ENCODE results near the gene CDYL.

The CDYL gene

DNA sequence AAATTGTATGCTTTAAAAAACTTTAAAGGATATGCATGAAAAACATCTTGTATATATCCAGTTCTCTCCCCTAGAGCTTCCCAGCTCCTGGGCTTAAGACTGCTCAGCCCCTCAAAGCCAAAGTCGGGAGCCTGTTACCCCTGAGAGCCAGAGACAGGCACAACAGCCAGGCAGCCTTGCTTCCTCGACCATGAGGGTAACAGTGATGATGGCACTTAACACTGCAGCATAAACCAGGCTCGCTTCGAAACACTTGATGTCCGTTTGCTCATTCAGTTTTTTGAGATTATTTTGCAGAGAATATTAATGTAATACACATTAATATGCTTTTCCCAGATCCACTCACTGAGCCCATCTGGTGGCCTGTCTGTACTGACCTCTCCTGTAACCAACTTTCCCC is 180.4 kb downstream of the CDYL start:
- H3K27ac ChIP-seq (ENCODE audit: low read depth, low read length): no peak overlapping the region
- H3K4me3 ChIP-seq (ENCODE audit: low read length): no peak overlapping the region
- H3K9me3 ChIP-seq (ENCODE audit: insufficient read depth, low read depth, low read length): no peaks in the 10 kb centered on the region
- H3K36me3 ChIP-seq (ENCODE audit: insufficient read depth, low read length): peaks cover 40% of the 10 kb centered on the region
- H3K4me1 ChIP-seq (ENCODE audit: insufficient read depth, low read length): peaks cover 6% of the 10 kb centered on the region
- 81% methylated on average over 5 of the region's 5 CpGs for WGBS
- H3K9ac ChIP-seq (ENCODE audit: low read depth, low read length): no peak overlapping the region
- no peaks in the 10 kb centered on the region for H3K27me3 ChIP-seq (ENCODE audit: insufficient read depth, low read length)

DNA sequence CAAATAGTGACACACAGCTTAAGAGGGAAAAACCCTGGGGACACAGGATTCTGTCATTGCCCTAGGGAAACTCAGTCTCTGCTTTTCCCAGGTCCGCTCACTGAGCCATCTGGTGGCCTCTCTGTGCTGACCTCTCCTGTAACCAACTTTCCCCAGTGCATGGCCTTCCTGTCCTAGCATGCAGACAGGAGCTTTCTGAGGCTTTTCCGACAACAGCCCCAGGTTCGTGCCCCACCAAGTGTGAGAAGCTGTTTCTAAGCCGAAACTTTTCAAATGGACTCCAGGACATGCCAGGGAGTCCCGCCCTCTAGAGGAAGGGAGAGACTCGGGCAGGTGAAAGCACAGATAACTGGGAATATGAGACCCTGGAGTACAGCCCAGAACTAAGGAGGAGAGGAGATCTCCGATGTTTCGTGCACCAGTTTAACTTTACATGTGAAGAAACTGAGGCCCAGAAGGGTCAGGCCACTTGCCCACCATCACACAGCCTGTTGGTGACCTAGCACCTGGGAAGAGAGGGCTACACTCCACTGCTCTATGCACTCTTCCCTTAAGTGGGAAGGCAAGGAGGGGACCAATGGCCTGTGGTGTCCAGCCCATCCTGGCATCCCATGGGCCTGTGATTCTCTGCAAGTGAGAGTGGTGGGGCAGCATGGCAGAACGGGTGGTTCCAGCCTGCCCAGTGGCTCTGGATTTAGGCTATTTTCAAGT is 181.5 kb downstream of the CDYL start:
- H3K27me3 ChIP-seq (ENCODE audit: insufficient read depth, low read length): no peaks in the 10 kb centered on the region
- peaks cover 30% of the 10 kb centered on the region for H3K36me3 ChIP-seq (ENCODE audit: insufficient read depth, low read length)
- H3K9ac ChIP-seq (ENCODE audit: low read depth, low read length): no peak overlapping the region
- H3K4me1 ChIP-seq (ENCODE audit: insufficient read depth, low read length): peaks cover 6% of the 10 kb centered on the region
- H3K27ac ChIP-seq (ENCODE audit: low read depth, low read length): no peak overlapping the region
- no peak overlapping the region for H3K4me3 ChIP-seq (ENCODE audit: low read length)
- WGBS: 80% methylated on average over 9 of the region's 9 CpGs
- no peaks in the 10 kb centered on the region for H3K9me3 ChIP-seq (ENCODE audit: insufficient read depth, low read depth, low read length)

DNA sequence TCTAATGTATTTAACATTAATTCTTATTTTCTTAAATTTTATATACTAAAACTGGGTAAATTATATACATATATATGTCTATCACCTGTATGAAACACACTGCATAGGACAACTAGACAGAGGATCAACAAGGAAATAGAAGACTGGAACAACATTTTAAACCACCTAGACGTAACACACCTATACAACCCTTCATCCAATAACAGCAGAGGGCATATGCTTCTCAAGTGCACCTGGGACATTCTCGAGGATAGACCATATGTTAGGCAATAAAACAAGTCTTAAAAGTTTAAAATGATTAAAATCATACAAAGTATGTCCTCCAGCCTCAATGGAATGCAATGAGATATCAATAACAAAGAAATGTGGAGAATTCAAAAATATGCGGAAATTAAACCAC is 182.4 kb downstream of the CDYL start:
- peaks cover 6% of the 10 kb centered on the region for H3K4me1 ChIP-seq (ENCODE audit: insufficient read depth, low read length)
- H3K9ac ChIP-seq (ENCODE audit: low read depth, low read length): no peak overlapping the region
- no peak overlapping the region for H3K27ac ChIP-seq (ENCODE audit: low read depth, low read length)
- peaks cover 25% of the 10 kb centered on the region for H3K36me3 ChIP-seq (ENCODE audit: insufficient read depth, low read length)
- no peaks in the 10 kb centered on the region for H3K27me3 ChIP-seq (ENCODE audit: insufficient read depth, low read length)
- 90% methylated on average over 2 of the region's 3 CpGs for WGBS
- no peaks in the 10 kb centered on the region for H3K9me3 ChIP-seq (ENCODE audit: insufficient read depth, low read depth, low read length)
- no peak overlapping the region for H3K4me3 ChIP-seq (ENCODE audit: low read length)

DNA sequence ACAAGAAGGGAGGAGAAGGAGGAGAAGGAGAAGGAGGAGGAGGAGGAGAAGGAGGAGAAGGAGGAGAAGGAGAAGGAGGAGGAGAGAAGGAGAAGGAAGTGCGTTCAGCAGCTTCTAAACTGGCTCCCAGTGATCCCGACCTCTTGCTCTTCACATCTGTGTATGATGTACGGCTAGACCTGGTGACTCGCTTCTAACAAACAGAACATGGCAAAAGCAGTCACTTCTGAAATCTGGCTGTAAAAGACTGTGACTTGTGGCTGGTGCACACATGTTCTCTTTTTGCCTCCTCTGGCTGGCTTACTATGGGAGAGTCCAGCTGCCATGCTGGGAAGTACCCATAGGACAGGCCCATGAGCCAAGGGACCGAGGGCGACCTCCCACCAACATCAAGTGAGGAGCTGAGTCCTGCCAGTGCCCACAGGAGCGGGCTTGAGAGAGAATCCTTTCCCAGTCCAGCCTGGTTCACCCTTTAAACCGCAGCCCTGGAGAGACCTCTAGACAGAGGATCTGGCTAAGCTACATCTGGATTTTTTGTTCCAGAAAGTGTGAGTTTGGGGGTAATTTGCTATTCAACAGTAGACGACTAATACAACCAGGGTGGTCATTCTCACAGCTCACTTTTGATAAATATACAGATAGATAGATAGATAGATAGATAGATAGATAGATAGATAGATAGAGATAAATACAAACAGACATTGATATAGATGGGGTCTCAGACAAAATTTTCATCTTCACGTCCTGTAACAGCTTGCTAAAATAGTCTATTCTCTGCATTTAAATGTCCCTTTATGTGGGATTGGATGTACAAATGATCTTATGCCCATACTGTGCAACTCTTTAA is 185.3 kb downstream of the CDYL start:
- Histone ChIP-seq H3K4me3 (ENCODE audit: low read length) (no peak overlapping the region), H3K9me3 (ENCODE audit: insufficient read depth, low read depth, low read length) (no peaks in the 10 kb centered on the region), H3K36me3 (ENCODE audit: insufficient read depth, low read length) (no peaks in the 10 kb centered on the region), H3K27me3 (ENCODE audit: insufficient read depth, low read length) (no peaks in the 10 kb centered on the region), H3K4me1 (ENCODE audit: insufficient read depth, low read length) (peaks cover 13% of the 10 kb centered on the region), H3K27ac (ENCODE audit: low read depth, low read length) (no peak overlapping the region), H3K9ac (ENCODE audit: low read depth, low read length) (no peak overlapping the region)
- 94% methylated on average over 10 of the region's 10 CpGs for WGBS

DNA sequence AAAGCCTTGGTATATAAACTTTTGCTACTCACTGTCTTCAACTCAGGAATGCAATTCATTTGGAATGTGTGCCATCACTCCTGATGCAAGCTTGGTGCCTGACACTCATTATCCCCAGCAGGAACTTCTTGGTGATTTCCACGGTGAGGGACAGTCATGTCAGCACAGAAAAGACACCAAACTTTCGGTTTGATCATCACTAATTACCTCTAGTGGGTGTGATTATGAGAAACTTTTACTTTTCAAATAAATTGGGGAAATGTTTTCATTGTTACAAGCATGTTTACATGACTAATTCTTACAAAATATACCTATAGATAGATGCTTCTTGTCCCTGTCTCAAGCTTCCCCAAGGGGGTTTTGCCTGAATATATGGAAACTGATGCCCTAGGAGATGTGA is 186.7 kb downstream of the CDYL start:
- no peak overlapping the region for H3K27ac ChIP-seq (ENCODE audit: low read depth, low read length)
- no peaks in the 10 kb centered on the region for H3K36me3 ChIP-seq (ENCODE audit: insufficient read depth, low read length)
- no peak overlapping the region for H3K9ac ChIP-seq (ENCODE audit: low read depth, low read length)
- H3K4me3 ChIP-seq (ENCODE audit: low read length): no peak overlapping the region
- no peaks in the 10 kb centered on the region for H3K9me3 ChIP-seq (ENCODE audit: insufficient read depth, low read depth, low read length)
- H3K4me1 ChIP-seq (ENCODE audit: insufficient read depth, low read length): peaks cover 13% of the 10 kb centered on the region
- H3K27me3 ChIP-seq (ENCODE audit: insufficient read depth, low read length): no peaks in the 10 kb centered on the region
- 75% methylated on average over 1 of the region's 2 CpGs for whole genome bisulfite sequencing

DNA sequence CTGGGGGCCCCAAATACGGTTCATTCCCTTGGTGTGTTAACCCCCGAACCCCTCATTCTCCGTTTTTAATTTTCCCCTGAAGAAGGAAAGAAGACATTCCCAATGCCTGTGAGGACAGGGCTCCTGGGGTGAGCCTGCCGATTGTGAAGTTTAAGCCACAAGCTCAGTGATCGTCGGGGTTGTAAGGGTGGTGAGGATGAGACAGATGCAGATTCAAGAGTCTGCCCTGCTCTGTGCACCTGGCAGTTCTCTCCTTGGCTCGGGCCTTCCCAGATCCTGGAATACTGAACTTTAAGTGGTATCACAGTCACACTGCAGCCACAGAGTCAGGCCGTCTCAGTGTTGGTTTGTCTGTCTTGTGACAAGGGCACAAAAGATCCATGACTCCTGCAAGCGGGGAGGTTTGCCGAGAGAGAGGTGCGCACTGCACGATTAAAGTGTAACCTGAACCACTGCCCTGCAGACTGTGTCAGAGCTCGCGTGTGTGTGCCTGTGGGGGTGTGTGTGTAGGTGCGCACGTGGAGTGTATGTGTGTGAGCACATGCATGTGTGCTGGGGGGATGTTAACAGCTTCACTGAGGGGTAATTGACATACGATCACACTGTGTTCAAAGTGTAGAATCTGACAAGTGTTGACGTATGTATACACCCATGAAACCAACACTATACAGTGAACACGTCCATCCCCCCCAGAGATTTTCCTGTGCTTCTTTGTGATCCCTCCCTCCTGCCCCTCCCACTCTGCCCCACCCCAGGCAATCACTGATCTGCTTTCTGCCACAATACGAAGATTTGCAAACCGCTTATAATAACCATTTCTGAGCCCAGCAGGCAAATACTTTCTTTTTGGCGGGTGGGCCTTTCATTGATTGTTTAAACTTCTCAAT is 188.7 kb downstream of the CDYL start:
- H3K27me3 ChIP-seq (ENCODE audit: insufficient read depth, low read length): no peaks in the 10 kb centered on the region
- no peak overlapping the region for H3K27ac ChIP-seq (ENCODE audit: low read depth, low read length)
- no peak overlapping the region for H3K4me3 ChIP-seq (ENCODE audit: low read length)
- WGBS: 84% methylated on average over 22 of the region's 22 CpGs
- H3K9me3 ChIP-seq (ENCODE audit: insufficient read depth, low read depth, low read length): no peaks in the 10 kb centered on the region
- no peaks in the 10 kb centered on the region for H3K36me3 ChIP-seq (ENCODE audit: insufficient read depth, low read length)
- H3K9ac ChIP-seq (ENCODE audit: low read depth, low read length): no peak overlapping the region
- peaks cover 7% of the 10 kb centered on the region; the same call in 1 of the 2 replicates for H3K4me1 ChIP-seq (ENCODE audit: insufficient read depth, low read length)

DNA sequence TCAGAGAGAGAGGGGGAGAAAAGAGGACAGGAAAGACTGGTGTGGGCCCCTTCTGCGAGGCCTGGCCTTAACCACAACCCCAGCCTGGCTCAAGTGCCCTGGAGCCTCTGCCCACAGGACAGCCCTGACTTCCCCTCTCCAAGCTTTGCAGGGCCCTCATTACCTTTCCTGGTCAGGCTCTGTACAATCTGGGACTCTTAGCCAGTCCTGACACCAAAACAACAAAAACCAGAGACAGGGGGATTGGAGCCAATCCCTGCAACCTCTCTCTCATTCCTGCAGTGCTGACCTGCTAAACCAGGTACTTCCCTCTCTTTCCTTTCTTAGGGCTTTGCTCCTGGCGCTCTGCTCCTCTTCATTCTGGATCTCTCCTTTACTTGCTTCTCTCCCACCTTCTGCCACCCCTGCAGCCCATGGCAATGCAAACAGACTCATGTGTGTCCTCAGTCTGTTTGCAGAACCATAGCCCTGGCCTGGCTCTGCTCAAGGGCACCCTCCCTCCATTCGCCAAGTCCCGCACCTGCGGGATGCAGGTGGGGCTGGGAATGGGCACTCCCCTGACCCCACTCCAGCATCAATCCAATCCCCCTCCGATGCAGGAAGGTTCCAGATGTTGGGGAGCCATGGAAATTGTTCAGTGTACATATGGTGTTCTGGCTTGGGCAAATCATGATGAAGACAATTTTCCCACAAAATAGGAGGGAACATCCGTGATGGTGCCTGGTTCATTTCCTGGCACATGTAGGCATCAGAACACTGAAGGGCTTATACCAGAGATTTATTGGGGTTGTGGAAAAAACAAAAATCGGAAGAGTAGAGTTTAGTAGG is 189.6 kb downstream of the CDYL start:
- Histone ChIP-seq H3K4me1 (ENCODE audit: insufficient read depth, low read length) (peaks cover 7% of the 10 kb centered on the region; the same call in 1 of the 2 replicates), H3K9me3 (ENCODE audit: insufficient read depth, low read depth, low read length) (no peaks in the 10 kb centered on the region), H3K36me3 (ENCODE audit: insufficient read depth, low read length) (no peaks in the 10 kb centered on the region), H3K9ac (ENCODE audit: low read depth, low read length) (no peak overlapping the region), H3K4me3 (ENCODE audit: low read length) (no peak overlapping the region), H3K27ac (ENCODE audit: low read depth, low read length) (no peak overlapping the region), H3K27me3 (ENCODE audit: insufficient read depth, low read length) (no peaks in the 10 kb centered on the region)
- WGBS: 91% methylated on average over 8 of the region's 8 CpGs

DNA sequence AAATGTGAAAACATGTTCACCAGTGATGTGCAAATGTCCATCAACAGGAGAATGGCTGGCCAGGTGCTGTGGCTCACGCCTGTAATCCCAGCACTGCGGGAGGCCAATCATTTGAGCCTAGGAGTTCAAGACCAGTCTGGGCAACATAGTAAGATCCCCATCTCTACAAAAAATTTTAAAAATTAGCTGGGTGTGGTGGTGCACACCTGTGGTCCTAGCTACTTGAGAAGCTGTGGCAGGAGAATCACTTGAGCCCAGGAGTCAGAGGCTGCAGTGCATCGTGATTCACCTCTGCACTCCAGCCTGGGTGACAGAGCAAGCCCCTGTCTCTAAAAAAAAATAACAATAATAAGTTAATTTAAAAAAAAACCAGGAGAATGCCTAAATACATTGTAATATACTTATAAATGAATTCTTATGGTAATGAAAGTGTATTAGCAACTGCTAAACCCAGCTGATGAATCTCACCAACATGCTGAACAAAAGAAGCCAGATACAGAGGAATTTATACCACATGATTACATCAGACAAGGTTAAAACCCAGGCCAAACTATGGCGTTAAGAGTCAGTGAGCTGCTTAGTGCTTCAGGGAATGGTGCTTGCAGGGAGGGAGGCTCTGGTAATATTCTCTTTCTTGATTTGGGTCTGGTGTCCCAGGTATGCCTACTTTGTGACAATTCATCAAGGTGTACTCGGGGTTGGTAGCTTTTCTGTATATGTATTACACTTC is 191.3 kb downstream of the CDYL start:
- Histone ChIP-seq H3K4me3 (ENCODE audit: low read length) (no peak overlapping the region), H3K9me3 (ENCODE audit: insufficient read depth, low read depth, low read length) (no peaks in the 10 kb centered on the region), H3K9ac (ENCODE audit: low read depth, low read length) (no peak overlapping the region), H3K36me3 (ENCODE audit: insufficient read depth, low read length) (no peaks in the 10 kb centered on the region), H3K4me1 (ENCODE audit: insufficient read depth, low read length) (peaks cover 7% of the 10 kb centered on the region; the same call in 1 of the 2 replicates), H3K27ac (ENCODE audit: low read depth, low read length) (no peak overlapping the region), H3K27me3 (ENCODE audit: insufficient read depth, low read length) (no peaks in the 10 kb centered on the region)
- WGBS: 94% methylated on average over 4 of the region's 5 CpGs

DNA sequence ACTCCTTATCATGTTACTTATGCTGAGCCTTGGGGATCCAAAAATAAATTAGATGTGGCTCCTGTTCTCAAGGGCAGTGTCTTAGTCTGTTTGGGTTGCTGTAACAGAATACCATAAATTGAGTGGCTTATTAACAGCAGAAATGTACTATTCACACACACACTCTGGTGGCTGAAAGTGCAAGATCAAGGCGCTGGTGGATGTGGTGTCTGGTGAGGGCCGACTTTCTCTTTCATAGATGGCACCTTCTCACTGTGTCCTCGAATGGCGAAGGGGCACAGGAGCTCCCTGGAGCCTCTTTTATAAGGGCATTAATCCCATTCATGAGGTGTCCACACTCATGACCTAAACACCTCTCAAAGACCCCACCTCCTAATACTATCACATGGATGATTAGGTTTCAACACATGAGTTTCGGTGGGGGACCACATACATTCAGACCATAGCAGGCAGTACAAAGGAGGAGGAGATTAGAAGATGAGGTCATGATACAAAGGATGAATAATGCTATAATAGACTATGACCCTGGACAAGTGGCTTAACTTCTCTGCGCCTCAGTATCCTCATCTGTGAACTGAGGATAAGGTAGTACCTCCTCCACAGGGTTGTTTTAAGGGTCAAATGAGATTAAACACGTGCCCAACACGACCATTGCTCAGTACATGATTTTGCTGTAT is 193.5 kb downstream of the CDYL start:
- Histone ChIP-seq H3K4me1 (ENCODE audit: insufficient read depth, low read length) (peaks cover 19% of the 10 kb centered on the region), H3K9ac (ENCODE audit: low read depth, low read length) (no peak overlapping the region), H3K27me3 (ENCODE audit: insufficient read depth, low read length) (no peaks in the 10 kb centered on the region), H3K4me3 (ENCODE audit: low read length) (no peak overlapping the region), H3K9me3 (ENCODE audit: insufficient read depth, low read depth, low read length) (no peaks in the 10 kb centered on the region), H3K36me3 (ENCODE audit: insufficient read depth, low read length) (no peaks in the 10 kb centered on the region), H3K27ac (ENCODE audit: low read depth, low read length) (no peak overlapping the region)
- WGBS: 95% methylated on average over 8 of the region's 8 CpGs

Data from HUES64 (cell line).